ENCODE results near the gene TRIP10. TPM values are rescaled to one million over a fixed set of nuclear protein-coding genes. Genes with fewer than 3 reads are reported as not detected.

The TRIP10 gene
- total and polyA plus RNA-seq, 2 of the 8 experiments (the other 6 are each of a cell fraction or from before 2014, with no cell fraction given), result 27.8 to 69.5 TPM

DNA sequence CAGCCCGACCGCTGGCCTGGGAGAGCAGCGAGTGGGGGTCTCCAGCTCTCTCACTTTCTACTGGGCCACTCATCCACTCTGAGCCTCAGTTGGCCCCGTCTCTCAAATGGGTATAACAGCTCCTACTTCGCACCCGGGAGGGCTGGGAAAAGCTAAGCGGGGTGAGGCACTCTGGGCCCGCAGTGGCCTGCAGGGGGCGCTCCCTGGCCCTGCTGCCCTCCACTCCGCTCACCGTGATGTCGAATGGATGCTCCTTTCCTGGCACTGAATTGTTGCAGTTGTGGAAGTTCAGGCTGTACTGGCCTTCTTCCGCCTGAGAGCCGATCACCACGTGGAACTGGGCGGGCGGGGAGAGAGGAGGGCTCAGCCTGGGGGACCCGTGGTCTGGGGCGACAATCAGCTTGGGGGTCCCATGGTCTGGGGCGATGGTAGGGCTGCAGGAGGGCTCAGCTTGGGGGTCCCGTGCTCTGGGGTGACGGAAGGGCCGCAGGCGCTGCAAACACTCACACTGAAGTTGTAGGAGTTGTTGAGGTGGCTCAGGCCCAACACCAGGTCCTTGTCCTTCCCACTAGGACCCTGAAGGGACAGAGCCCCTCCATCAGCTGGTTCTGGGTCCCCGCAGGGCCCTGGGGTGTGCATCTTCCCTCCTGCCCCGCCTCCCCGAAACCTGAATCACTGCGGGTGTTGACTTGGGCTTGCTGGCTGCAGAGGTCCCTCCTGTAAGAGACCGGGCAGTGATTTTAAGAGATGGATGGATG lies 6.0 kb upstream of the TRIP10 start (continued):
- TF ChIP-seq KDM1A (IDR thresholded peaks at IDR 0.05; ENCODE audit: borderline replicate concordance, low read length), result peak; percentile 99
- no peak for TF ChIP-seq POLR2A (IDR thresholded peaks at IDR 0.05; ENCODE audit: control extremely low read depth in 1 of 2, low read depth in 2 of 2, low read length in 2 of 2)
- no peak for TF ChIP-seq RXRA (IDR thresholded peaks at IDR 0.05; ENCODE audit: insufficient read depth, low read depth, low read length)
- no peak for TF ChIP-seq TEAD4 (IDR thresholded peaks at IDR 0.05; ENCODE audit: low read depth, low read length)
- TF ChIP-seq ZNF274 (IDR thresholded peaks at IDR 0.05; ENCODE audit: borderline replicate concordance, extremely low read depth, low read length), result no peak
- TF ChIP-seq, protein P1, sequence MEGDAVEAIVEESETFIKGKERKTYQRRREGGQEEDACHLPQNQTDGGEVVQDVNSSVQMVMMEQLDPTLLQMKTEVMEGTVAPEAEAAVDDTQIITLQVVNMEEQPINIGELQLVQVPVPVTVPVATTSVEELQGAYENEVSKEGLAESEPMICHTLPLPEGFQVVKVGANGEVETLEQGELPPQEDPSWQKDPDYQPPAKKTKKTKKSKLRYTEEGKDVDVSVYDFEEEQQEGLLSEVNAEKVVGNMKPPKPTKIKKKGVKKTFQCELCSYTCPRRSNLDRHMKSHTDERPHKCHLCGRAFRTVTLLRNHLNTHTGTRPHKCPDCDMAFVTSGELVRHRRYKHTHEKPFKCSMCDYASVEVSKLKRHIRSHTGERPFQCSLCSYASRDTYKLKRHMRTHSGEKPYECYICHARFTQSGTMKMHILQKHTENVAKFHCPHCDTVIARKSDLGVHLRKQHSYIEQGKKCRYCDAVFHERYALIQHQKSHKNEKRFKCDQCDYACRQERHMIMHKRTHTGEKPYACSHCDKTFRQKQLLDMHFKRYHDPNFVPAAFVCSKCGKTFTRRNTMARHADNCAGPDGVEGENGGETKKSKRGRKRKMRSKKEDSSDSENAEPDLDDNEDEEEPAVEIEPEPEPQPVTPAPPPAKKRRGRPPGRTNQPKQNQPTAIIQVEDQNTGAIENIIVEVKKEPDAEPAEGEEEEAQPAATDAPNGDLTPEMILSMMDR (IDR thresholded peaks at IDR 0.05; ENCODE audit: control extremely low read depth in 1 of 3, insufficient read depth in 1 of 3, low read depth in 1 of 3, low read length in 3 of 3), result peak; percentile 67 to 86 (median 85)
- no peak for TF ChIP-seq HDAC6 (IDR thresholded peaks at IDR 0.05; ENCODE audit: low read depth, low read length)
- peak; percentile 52 to 63 for TF ChIP-seq RAD21 (IDR thresholded peaks at IDR 0.05 in 1 of 2, conservative IDR thresholded peaks at IDR 0.05 in 1 of 2; ENCODE audit: low read depth in 2 of 2, low read length in 2 of 2)
- TF ChIP-seq, protein P2, sequence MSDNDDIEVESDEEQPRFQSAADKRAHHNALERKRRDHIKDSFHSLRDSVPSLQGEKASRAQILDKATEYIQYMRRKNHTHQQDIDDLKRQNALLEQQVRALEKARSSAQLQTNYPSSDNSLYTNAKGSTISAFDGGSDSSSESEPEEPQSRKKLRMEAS (IDR thresholded peaks at IDR 0.05), result no peak
